GM11168 (cell line): ENCODE measurements around the gene FARP1.
"Not testable (repeated sequence)": the region's sequence is repeated elsewhere in the genome, so short reads cannot be mapped to it uniquely, and the experiment has no call there.

Experiments
- in situ Hi-C: fragments of 300-500 bp; cut with MboI; formaldehyde crosslinking; loops from one replicate; pipeline ENCODE4 v1.12.0; 2022; ENCODE audit warnings: low sequenced_read_pairs; ENCODE audit not compliant: unreplicated experiment

FARP1 gene

GRCh38 chr13:98222081-98222554, 79.2 kb downstream of the FARP1 start:
- in situ Hi-C loops: no loop called here

DNA sequence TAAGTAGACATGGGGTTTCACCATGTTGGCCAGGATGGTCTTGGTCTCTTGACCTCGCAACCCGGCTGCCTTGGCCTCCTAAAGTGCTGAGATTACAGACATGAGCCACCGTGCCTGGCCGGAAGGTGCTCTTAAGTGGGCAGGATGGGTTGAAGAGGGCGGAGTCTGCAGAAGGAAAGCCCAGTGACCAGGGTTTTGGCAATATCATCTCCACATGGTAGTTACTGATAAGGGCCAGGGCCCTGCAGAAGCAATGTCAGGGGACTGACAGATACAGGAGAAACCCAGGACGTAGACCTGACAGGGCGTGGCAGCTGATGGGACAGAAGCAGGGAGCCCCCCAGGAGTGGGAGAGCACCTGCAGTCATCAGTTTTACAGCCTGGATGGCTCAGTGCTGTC, 79.9 kb downstream of the FARP1 start:
- in situ Hi-C loops: no loop called here

- in situ Hi-C loops: no loop called here
Observed at GRCh38 chr13:98223741-98224140, 80.8 kb downstream of the FARP1 start.

DNA sequence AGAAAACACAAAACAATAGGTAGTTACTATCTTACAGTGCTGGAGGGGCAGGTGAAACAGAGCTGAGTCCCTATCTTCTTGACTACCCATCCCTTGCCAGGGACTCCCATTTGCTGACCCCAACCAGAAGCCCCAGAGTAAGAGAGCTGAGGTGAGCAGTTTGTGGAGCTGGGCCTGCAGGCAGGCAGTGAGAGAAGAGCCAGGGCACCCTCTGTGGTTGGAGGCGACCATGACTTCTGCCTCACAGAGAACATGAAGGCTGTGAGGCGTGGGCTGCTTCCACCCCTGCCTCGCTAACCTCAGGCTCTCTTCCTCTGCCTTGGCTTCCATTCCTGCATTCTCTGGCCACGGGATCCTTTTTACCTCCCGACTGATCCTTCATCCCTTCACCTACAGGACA, 81.7 kb downstream of the FARP1 start:
- in situ Hi-C loops: no loop called here

GRCh38 chr13:98225036-98225940, 82.4 kb downstream of the FARP1 start:
- in situ Hi-C loops: no loop called here

DNA sequence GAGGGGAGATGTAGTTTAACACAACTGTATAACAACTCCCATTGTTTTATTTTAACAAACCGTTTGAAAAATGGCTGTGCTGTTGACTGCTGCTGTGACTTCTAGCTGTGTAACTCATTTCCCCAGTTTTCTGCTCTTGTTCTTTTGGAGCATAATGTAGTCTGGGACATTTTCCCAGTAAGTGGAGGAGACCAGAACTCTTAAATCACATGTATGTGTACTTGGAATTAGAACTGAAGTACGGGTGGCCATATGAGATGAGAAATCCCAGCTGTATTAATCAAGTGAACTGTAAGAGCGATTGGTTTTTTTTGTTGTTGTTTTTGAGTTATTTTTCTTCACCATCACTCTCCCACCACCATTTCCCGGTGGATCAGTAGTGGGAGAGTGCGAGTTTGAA, 83.6 kb downstream of the FARP1 start:
- in situ Hi-C loops: no loop called here

DNA sequence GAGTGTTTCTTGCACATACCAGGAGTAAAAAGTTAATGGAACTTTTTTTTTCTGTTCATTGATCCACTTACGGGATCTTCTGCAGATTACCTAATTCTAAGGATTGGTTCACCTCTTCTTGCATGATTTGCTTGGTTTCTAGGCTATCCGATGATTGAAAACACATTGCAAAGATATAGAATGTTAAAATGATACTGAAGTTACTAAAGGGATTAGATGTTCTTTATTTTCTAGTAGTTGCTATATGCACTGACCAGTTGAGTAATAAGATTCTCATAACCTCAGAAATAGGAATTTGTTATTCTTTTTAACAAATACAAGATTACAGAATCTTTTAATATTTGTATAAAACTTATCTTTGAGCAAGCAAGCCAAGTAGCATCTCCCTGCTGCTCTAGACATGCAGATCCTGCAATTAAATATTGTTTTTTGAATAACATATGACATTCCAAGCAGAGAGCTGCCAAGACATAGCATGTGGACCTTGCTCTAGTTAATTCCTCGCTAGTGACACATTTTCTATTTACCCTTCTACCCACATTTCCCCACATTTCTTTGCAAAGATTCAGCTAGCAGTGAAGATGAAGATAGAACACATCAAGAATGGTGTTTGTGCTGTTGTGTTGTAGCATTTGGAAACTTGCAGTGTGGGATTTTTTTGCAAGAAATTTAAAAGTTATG, 85.9 kb downstream of the FARP1 start:
- in situ Hi-C loops: no loop called here

GRCh38 chr13:98230762-98231161, 87.9 kb downstream of the FARP1 start:
- in situ Hi-C loops: not testable (repeated sequence)

- in situ Hi-C loops: no loop called here
Observed at GRCh38 chr13:98232456-98232855, 89.6 kb downstream of the FARP1 start.

GRCh38 chr13:98233127-98233526, 90.2 kb downstream of the FARP1 start:
- in situ Hi-C loops: no loop called here

DNA sequence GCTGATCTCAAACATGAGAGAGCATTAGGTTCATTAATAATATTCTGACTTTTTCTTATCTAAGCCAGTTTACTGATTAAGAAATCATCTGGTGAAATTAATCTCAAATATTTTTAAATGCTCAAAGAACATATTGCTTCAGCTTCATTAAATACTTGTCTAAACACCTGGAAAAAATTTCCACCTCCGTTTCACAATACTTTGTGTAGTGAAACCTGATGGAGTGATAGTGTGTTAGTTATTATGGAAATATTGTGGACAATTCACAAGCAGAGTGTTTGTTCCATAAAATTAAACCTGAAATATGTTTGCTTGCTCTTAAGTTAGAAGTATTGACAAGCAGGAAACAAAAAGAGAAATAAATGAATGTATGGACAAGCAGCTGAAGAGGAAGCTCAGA, 91.5 kb downstream of the FARP1 start:
- in situ Hi-C loops: no loop called here

- in situ Hi-C loops: no loop called here
Observed at GRCh38 chr13:98236197-98236596, 93.3 kb downstream of the FARP1 start.

DNA sequence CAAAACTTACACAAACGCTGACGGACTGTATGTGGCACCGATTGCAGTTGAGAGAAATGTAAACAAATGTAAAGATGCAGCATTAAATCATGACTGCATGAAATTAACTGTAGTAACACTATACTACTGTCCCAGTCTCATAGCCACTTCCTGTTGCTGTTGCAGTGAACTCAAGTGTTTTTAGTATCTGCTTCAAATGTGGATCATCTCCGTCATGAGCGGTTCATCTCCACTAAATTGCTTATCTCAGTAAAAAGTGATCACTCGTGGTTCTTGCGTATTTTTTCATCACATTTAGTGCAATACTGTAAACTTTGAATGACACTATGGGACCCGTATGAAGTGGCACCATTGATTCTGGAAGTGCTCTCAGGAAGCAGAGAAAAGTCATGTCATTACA, 94.4 kb downstream of the FARP1 start:
- in situ Hi-C loops: no loop called here

GRCh38 chr13:98239162-98240076, 96.5 kb downstream of the FARP1 start:
- in situ Hi-C loops: no loop called here

GRCh38 chr13:98240135-98240534, 97.2 kb downstream of the FARP1 start:
- in situ Hi-C loops: no loop called here

DNA sequence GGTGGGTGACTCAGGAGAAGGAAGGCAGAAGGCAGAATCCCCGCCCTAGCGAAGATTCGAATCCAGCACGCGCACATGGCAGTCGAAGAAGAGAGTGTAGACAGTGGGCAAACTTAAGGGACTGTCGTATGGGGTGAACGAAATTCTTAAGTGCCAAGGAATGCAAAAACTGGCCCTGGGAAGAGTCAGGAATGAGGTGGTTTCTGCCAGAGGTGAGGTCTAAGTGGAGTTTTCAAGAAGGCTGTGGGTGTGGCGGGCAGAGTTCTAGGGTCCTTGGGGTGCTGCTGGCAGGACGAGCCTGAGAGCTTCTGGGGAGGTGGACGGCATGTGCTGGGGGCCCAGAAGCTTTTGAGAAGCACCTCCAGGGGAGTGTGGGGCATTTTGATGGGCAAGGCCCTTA, 98.1 kb downstream of the FARP1 start:
- in situ Hi-C loops: no loop called here

- in situ Hi-C loops: no loop called here
Observed at GRCh38 chr13:98241976-98242375, 99.1 kb downstream of the FARP1 start.

DNA sequence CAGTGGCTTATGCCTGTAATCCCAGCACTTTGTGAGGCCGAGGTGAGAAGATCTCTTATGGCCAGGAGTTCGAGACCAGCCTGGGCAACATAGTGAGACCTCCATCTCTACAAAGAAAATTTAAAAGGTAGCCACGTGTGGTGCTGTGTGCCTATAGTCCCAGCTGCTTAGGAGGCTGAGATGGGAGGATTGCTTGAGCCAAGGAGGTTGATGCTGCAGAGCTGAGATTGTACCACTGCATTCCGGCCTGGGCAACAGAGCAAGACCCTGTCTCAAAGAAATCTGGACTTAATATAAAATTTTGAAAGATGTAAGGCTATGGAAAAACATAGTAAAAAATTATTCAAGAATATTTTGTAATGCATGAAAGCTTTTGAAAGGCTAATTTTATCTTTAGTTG, 99.5 kb downstream of the FARP1 start:
- in situ Hi-C loops: no loop called here

GRCh38 chr13:98243929-98244272, 101.0 kb downstream of the FARP1 start:
- in situ Hi-C loops: no loop called here

DNA sequence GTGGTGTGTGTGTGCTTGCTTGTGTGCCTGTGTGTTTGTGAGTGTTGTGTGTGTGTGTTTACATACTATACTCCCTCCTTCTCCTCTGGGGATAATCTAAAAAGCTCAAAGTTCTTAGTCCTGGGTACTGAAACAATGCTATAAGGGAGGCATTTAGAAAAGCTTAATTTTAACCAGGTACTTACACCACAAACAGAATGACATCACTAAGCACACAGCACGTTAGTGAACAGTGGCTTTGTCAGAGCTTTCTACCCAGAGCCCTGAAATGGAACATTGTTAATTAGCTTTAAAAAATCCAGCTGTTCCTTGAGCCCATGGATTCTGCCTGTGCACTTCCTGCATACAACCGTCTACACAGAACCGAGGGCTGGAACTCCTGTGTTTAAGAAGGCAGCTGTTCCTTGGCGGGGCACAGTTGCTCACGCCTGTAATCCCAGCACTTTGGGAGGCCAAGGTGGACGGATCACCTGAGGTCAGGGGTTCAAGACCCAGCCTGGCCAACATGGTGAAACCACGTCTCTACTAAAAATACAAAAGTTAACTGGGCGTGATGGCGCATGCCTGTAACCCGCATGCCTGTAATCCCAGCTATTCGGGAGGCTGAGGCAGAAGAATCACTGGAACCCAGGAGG, 103.8 kb downstream of the FARP1 start:
- in situ Hi-C loops: no loop called here
